Suprapubic skin (tissue), 4 donors: ENCODE results near the gene ZSWIM4. TPM values are rescaled to one million over a fixed set of nuclear protein-coding genes. Genes with fewer than 3 reads are reported as not detected.

Experiments used
- DNase-seq, 2 donors: peaks; one replicate each; pipeline ENCODE4 v3.0.0-alpha.2; 2019; ENCODE audit warnings: low spot score in 2 of 2
- H3K27ac ChIP-seq: fragments of 200-600 bp; sonication (generic); one replicate; pipeline ENCODE4 v1.5.1; 2019
- H3K27me3 ChIP-seq: fragments of 200-600 bp; sonication (generic); one replicate; pipeline ENCODE4 v1.5.1; 2019
- H3K36me3 ChIP-seq: fragments of 200-600 bp; sonication (generic); one replicate; pipeline ENCODE4 v1.5.1; 2019
- H3K4me1 ChIP-seq: fragments of 200-600 bp; sonication (generic); one replicate; pipeline ENCODE4 v1.5.1; 2019
- H3K4me3 ChIP-seq: fragments of 200-600 bp; sonication (generic); one replicate; pipeline ENCODE4 v1.5.1; 2019; ENCODE audit warnings: mild to moderate bottlenecking
- H3K9me3 ChIP-seq: fragments of 200-600 bp; sonication (generic); one replicate; pipeline ENCODE4 v1.5.1; 2019
- CTCF ChIP-seq, 2 donors: fragments of 200-600 bp in 1 of 2; fragments of 450-650 bp in 1 of 2; sonication (generic) in 1 of 2; IDR thresholded peaks; one replicate each; pipeline ENCODE4 v1.5.1; 2016 to 2019; ENCODE audit warnings: antibody characterized with exemption in 2 of 2, mild to moderate bottlenecking in 1 of 2, moderate library complexity in 1 of 2
- EP300 ChIP-seq: sonication (generic); formaldehyde crosslinking; IDR thresholded peaks from one replicate; pipeline ENCODE4 v1.6.1; 2017; ENCODE audit warnings: antibody characterized with exemption
- POLR2A ChIP-seq, 2 donors: fragments of 450-650 bp; IDR thresholded peaks; one replicate each; pipeline ENCODE4 v1.6.1; 2017; ENCODE audit warnings: antibody characterized with exemption in 2 of 2, mild to moderate bottlenecking in 2 of 2, moderate library complexity in 2 of 2
- POLR2AphosphoS5 ChIP-seq, 3 donors: sonication (generic); formaldehyde crosslinking; IDR thresholded peaks; one replicate each; pipeline ENCODE4 v1.6.1; 2017; ENCODE audit warnings: antibody characterized with exemption in 3 of 3
- WGBS: methylation state at CpG from one replicate; pipeline ENCODE4 v1.1.5; 2018; 5-methylcytosine and 5-hydroxymethylcytosine counted together
- total RNA-seq, 4 donors: library from RNA; depleted of rRNA; stranded (reverse); fragments of >200 nt; gene quantifications; one replicate each; pipeline ENCODE4 v1.1.0, GENCODE V29; 2016

ZSWIM4 gene
- total RNA-seq, 4 donors from 2014 or later, result 11.4 to 19.5 (median 16.3) TPM

- H3K27ac ChIP-seq, result peak overlapping the region; percentile 44
- no peaks in the 10 kb centered on the region for H3K27me3 ChIP-seq
- WGBS, result 37% methylated on average over 10 of the region's 13 CpGs
- no peak for TF ChIP-seq CTCF (IDR thresholded peaks at IDR 0.05)
- TF ChIP-seq EP300, result no peak
- no peak for TF ChIP-seq POLR2AphosphoS5 (IDR thresholded peaks at IDR 0.05)
- no peak for TF ChIP-seq POLR2A (IDR thresholded peaks at IDR 0.05)
- H3K36me3 ChIP-seq, result no peaks in the 10 kb centered on the region
- no peak for DNase-seq
- no peaks in the 10 kb centered on the region for H3K9me3 ChIP-seq
- H3K4me3 ChIP-seq, result no peak overlapping the region
- peaks cover 39% of the 10 kb centered on the region for H3K4me1 ChIP-seq
Observed at GRCh38 chr19:13864046-13864666, 68.9 kb downstream of the ZSWIM4 start.

DNA sequence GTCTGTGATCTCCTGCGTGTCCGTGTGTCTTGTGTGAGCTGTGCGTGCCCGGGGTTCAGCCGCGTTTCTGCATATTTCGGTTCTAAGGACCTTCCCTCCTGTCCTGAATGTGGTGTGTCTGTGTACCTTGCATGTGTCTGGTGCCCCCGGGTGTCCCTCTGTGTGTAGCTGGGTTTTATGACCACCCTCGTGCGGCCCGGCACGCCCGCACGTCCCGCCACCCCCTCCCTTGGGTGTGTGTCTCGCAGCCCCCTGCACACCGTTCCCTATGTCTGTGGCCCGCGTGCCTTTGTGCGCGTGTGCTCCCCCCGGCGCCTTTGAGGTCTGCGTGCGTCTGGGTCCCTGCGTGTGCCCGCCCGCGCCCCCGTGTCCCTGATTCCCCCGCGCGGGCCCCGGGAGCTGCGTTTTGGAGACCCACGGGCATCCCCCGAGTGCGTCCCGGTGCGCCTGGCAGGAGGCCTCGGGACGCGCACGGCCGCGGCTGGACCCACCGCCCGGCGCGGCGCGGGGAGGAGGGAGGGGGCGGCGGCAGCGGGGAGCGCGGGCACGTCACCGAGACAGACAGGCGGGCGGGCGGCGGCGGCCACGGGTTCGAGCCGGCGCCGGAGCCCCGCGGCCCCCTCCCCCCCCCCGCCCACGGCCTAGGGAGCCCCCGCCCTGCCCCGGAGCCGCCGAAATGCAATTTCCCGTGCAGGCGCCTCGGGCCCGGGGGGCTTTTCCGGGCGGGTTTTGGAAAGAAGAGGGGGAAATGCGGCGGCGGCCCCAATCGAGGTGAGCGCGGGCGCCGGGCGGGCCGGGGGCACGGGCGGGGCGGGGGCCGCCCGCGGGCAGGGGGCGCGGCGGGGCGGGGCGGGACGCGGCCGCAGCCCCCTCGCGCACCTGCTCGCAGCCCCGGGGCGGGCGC is 69.7 kb downstream of the ZSWIM4 start:
- Histone ChIP-seq H3K4me3 (peak overlapping the region; percentile 83), H3K27ac (peak overlapping the region; percentile 44), H3K9me3 (no peaks in the 10 kb centered on the region), H3K27me3 (no peaks in the 10 kb centered on the region), H3K36me3 (no peaks in the 10 kb centered on the region), H3K4me1 (peaks cover 39% of the 10 kb centered on the region)
- TF ChIP-seq POLR2AphosphoS5 (IDR thresholded peaks at IDR 0.05) (no peak), EP300 (no peak), CTCF (IDR thresholded peaks at IDR 0.05) (no peak), POLR2A (IDR thresholded peaks at IDR 0.05) (no peak)
- WGBS, result 10% methylated on average over 30 of the region's 113 CpGs
- no peak for DNase-seq

DNA sequence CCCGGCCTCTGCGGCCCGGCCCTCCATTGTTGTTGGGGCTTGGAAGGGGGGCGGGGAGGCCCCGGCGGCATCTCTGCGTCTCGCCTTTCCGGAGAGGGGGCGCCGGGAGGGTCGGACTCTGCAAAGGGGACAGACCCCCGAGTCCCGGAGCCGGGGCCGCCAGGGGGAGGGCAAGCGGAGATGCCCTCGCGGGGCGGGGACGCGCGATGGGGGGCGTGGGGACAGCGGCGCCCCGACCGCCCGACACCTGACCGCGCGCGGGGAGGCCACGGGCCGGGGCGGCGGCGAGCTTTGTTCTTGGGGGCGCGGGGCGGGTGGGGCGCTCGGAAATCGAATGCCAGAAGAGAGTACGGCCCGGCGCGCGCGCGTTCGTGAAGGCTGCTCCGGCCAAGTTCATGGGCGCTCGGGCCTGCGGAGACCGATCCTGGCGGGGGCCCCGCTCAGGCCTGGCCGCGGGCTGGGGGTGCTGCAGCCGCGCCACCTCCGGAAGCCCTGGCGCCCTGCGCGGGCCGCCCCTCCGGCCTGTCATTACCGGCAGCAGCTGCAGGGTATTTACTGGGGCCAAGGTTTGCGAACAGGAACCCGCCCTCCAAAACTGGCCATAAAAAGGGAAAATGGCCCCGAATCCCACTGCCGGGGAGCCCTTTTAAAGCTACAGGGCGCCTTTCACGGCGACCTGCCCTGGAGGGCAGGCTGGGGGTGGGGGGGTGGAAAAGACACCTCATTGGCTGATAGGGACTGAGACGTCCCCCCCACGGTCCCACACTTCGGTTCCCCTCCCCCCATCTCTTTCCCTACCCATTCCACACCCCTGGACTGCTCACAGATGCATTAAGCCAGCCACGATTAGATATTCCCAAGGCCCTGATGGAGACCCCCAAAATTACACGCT is 70.6 kb downstream of the ZSWIM4 start:
- H3K27ac ChIP-seq, result peak overlapping the region; percentile 55
- WGBS, result 7% methylated on average over 16 of the region's 82 CpGs
- H3K36me3 ChIP-seq, result no peaks in the 10 kb centered on the region
- no peaks in the 10 kb centered on the region for H3K27me3 ChIP-seq
- no peak for DNase-seq
- peaks cover 39% of the 10 kb centered on the region for H3K4me1 ChIP-seq
- H3K9me3 ChIP-seq, result no peaks in the 10 kb centered on the region
- peak overlapping the region; percentile 83 for H3K4me3 ChIP-seq
- TF ChIP-seq CTCF (IDR thresholded peaks at IDR 0.05) (no peak), POLR2AphosphoS5 (IDR thresholded peaks at IDR 0.05) (no peak), POLR2A (IDR thresholded peaks at IDR 0.05) (no peak), EP300 (no peak)

DNA sequence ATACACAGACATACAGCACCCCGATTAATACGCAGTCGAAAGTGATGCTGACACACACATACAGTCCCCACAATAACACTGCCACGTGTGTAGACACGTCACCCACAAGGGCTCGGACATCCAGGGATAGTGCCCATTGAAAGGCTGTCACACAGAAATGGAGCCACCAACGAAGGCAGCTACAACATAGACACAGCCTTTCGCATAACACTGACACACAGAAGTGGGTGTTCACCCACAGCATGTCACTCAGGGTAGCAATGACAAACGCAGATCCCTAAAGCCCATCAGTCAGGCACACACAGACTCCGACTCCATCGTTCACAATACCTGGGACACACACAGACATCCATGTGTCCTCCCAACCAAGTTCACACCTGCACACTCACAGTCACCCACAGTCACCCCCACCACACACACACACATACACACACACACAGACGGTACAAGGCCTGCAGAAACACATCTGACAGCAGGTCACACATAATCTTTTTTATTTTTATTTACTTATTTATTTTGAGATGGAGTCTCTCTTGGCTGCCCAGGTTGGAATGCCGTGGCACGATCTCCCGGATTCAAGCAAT is 71.3 kb downstream of the ZSWIM4 start:
- Histone ChIP-seq H3K27ac (no peak overlapping the region), H3K4me1 (peaks cover 33% of the 10 kb centered on the region), H3K36me3 (no peaks in the 10 kb centered on the region), H3K4me3 (peak overlapping the region; percentile 83), H3K9me3 (no peaks in the 10 kb centered on the region), H3K27me3 (no peaks in the 10 kb centered on the region)
- 76% methylated on average over 15 of the region's 15 CpGs for WGBS
- no peak for DNase-seq
- TF ChIP-seq CTCF (IDR thresholded peaks at IDR 0.05), result no peak
- no peak for TF ChIP-seq EP300
- TF ChIP-seq POLR2AphosphoS5 (IDR thresholded peaks at IDR 0.05), result no peak
- no peak for TF ChIP-seq POLR2A (IDR thresholded peaks at IDR 0.05)
